ENCODE data around the gene TIGD2. TPM values are rescaled to one million over a fixed set of nuclear protein-coding genes. Genes with fewer than 3 reads are reported as not detected.

TIGD2 gene
- total RNA-seq, 1 donor from 2014 or later: 9.2 TPM

DNA sequence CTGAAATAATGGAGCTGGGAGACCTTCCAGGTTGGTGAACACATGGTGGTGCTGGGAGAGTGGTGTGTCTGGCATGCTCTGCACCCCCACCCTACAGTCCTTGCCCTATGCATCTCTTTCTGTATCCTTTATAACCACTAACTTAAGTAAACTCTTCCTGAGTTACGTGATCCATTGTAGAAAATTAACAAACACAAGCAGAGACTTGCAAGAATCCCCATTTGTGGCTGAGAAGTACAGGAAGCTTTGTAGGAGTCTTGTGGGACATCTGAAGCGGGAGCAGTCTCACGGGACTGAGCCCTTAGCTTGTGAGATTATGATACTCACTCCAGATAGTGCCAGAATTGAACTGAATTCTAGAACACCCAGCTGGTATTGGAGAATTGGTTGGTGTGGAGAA lies 40.0 kb upstream of the TIGD2 start:
- H3K36me3 Mint-ChIP-seq (ENCODE audit: insufficient read depth): no peaks in the 10 kb centered on the region
- no peak overlapping the region for H3K27ac Mint-ChIP-seq
- no peak for TF ChIP-seq CTCF (IDR thresholded peaks at IDR 0.05; ENCODE audit: unreplicated experiment)
- H3K4me3 Mint-ChIP-seq (ENCODE audit: low read depth): no peak overlapping the region
- H3K9me3 Mint-ChIP-seq (ENCODE audit: low read depth): no peaks in the 10 kb centered on the region
- no peaks in the 10 kb centered on the region for H3K4me1 Mint-ChIP-seq (ENCODE audit: low read depth)
- H3K27me3 Mint-ChIP-seq: no peaks in the 10 kb centered on the region
- DNase-seq (ENCODE audit: low spot score, unreplicated experiment): no peak

DNA sequence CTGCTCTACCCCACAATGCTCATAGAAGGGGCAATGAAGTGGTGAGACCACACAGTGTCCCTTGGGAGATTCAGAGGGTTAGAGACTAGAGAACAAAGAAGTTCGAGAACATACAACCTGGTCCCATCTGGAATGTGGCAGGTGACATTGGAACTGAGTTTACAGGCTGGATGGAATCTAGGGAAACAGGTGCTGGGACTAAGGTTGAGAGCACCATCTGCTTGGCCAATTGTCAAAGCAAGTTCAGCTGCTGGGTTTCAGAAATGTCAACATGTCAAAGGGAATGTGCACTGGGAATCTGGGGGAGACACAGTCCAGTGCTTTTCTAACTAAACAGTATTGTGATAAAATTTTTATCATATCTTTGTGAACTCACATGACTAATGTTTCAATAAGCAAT lies 38.4 kb upstream of the TIGD2 start:
- no peak for TF ChIP-seq CTCF (IDR thresholded peaks at IDR 0.05; ENCODE audit: unreplicated experiment)
- Mint-ChIP-seq H3K27me3 (no peaks in the 10 kb centered on the region), H3K27ac (no peak overlapping the region), H3K4me3 (ENCODE audit: low read depth) (no peak overlapping the region), H3K36me3 (ENCODE audit: insufficient read depth) (peaks cover 2% of the 10 kb centered on the region), H3K4me1 (ENCODE audit: low read depth) (no peaks in the 10 kb centered on the region), H3K9me3 (ENCODE audit: low read depth) (peaks cover 15% of the 10 kb centered on the region)
- no peak for DNase-seq (ENCODE audit: low spot score, unreplicated experiment)

GRCh38 chr4:89077761-89078160 lies 33.6 kb upstream of the TIGD2 start:
- H3K27me3 Mint-ChIP-seq: no peaks in the 10 kb centered on the region
- DNase-seq (ENCODE audit: low spot score, unreplicated experiment): no peak
- peaks cover 21% of the 10 kb centered on the region for H3K9me3 Mint-ChIP-seq (ENCODE audit: low read depth)
- H3K36me3 Mint-ChIP-seq (ENCODE audit: insufficient read depth): peaks cover 2% of the 10 kb centered on the region
- H3K4me3 Mint-ChIP-seq (ENCODE audit: low read depth): no peak overlapping the region
- no peak overlapping the region for H3K27ac Mint-ChIP-seq
- H3K4me1 Mint-ChIP-seq (ENCODE audit: low read depth): no peaks in the 10 kb centered on the region
- no peak for TF ChIP-seq CTCF (IDR thresholded peaks at IDR 0.05; ENCODE audit: unreplicated experiment)

GRCh38 chr4:89078300-89078699 lies 33.0 kb upstream of the TIGD2 start:
- no peak overlapping the region for H3K4me3 Mint-ChIP-seq (ENCODE audit: low read depth)
- H3K27me3 Mint-ChIP-seq: no peaks in the 10 kb centered on the region
- no peak overlapping the region for H3K27ac Mint-ChIP-seq
- H3K4me1 Mint-ChIP-seq (ENCODE audit: low read depth): no peaks in the 10 kb centered on the region
- peaks cover 2% of the 10 kb centered on the region for H3K36me3 Mint-ChIP-seq (ENCODE audit: insufficient read depth)
- TF ChIP-seq CTCF (IDR thresholded peaks at IDR 0.05; ENCODE audit: unreplicated experiment): no peak
- DNase-seq (ENCODE audit: low spot score, unreplicated experiment): no peak
- H3K9me3 Mint-ChIP-seq (ENCODE audit: low read depth): peaks cover 21% of the 10 kb centered on the region

- Mint-ChIP-seq H3K36me3 (ENCODE audit: insufficient read depth) (no peaks in the 10 kb centered on the region), H3K27me3 (peaks cover 3% of the 10 kb centered on the region), H3K4me3 (ENCODE audit: low read depth) (no peak overlapping the region)
These were observed 12.3 kb upstream of the TIGD2 start for GRCh38 chr4:89099034-89099433.

More at GRCh38 chr4:89099034-89099433, 12.3 kb upstream of the TIGD2 start:
- DNase-seq (ENCODE audit: low spot score, unreplicated experiment): no peak
- Mint-ChIP-seq H3K27ac (no peak overlapping the region), H3K4me1 (ENCODE audit: low read depth) (no peaks in the 10 kb centered on the region), H3K9me3 (ENCODE audit: low read depth) (no peaks in the 10 kb centered on the region)
- TF ChIP-seq CTCF (IDR thresholded peaks at IDR 0.05; ENCODE audit: unreplicated experiment): no peak

All from progenitor cell of endocrine pancreas (in vitro differentiated cells).